ENCODE measurements around the gene PPP2R3A. TPM values are rescaled to one million over a fixed set of nuclear protein-coding genes. Genes with fewer than 3 reads are reported as not detected.

The PPP2R3A gene
- total and polyA plus RNA-seq, 2 experiments from 2014 or later = 18.3 to 43.9 TPM

- Histone ChIP-seq H3K27ac (no peak overlapping the region), H3K4me1 (ENCODE audit: low read depth) (peaks cover 41% of the 10 kb centered on the region), H3K9me3 (ENCODE audit: low read depth) (no peaks in the 10 kb centered on the region), H3K4me3 (no peak overlapping the region), H3K36me3 (no peaks in the 10 kb centered on the region), H3K27me3 (no peaks in the 10 kb centered on the region)
- peak in 1 of 2 donors; percentile 13 for DNase-seq (ENCODE audit: low read depth in 1 of 2, low spot score in 1 of 2)
- TF ChIP-seq, protein P1, sequence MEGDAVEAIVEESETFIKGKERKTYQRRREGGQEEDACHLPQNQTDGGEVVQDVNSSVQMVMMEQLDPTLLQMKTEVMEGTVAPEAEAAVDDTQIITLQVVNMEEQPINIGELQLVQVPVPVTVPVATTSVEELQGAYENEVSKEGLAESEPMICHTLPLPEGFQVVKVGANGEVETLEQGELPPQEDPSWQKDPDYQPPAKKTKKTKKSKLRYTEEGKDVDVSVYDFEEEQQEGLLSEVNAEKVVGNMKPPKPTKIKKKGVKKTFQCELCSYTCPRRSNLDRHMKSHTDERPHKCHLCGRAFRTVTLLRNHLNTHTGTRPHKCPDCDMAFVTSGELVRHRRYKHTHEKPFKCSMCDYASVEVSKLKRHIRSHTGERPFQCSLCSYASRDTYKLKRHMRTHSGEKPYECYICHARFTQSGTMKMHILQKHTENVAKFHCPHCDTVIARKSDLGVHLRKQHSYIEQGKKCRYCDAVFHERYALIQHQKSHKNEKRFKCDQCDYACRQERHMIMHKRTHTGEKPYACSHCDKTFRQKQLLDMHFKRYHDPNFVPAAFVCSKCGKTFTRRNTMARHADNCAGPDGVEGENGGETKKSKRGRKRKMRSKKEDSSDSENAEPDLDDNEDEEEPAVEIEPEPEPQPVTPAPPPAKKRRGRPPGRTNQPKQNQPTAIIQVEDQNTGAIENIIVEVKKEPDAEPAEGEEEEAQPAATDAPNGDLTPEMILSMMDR (IDR thresholded peaks at IDR 0.05; ENCODE audit: low read depth, low read length) = no peak
Measured at GRCh38 chr3:135970506-135971116, 5.1 kb downstream of the PPP2R3A start.

DNA sequence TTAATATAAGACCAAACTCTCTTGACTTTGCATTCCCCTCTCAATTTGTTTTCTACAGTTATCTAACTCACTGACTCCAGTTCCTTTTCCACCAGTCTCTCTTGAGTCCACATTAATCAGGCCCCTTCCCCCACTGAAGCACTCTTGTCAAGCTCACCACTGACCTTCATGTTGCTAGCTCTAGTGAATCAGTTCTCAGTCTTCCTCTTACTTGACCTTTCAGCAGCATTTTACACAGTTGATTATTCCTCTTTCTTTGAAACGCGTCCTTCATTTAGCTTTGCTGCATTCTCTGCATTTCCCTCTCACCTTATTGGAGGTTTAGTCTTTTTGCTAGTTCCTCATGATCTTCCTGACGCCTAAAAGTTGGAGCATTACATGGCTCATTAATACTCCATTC lies 8.3 kb downstream of the PPP2R3A start:
- Histone ChIP-seq H3K27ac (peak overlapping the region; percentile 87), H3K9me3 (ENCODE audit: low read depth) (no peaks in the 10 kb centered on the region), H3K36me3 (no peaks in the 10 kb centered on the region), H3K4me3 (no peak overlapping the region), H3K4me1 (ENCODE audit: low read depth) (peaks cover 25% of the 10 kb centered on the region), H3K27me3 (no peaks in the 10 kb centered on the region)
- peak in 1 of 2 donors; percentile 64 for DNase-seq (ENCODE audit: low read depth in 1 of 2, low spot score in 1 of 2)
- TF ChIP-seq, protein P1 (IDR thresholded peaks at IDR 0.05; ENCODE audit: low read depth, low read length) = no peak

DNA sequence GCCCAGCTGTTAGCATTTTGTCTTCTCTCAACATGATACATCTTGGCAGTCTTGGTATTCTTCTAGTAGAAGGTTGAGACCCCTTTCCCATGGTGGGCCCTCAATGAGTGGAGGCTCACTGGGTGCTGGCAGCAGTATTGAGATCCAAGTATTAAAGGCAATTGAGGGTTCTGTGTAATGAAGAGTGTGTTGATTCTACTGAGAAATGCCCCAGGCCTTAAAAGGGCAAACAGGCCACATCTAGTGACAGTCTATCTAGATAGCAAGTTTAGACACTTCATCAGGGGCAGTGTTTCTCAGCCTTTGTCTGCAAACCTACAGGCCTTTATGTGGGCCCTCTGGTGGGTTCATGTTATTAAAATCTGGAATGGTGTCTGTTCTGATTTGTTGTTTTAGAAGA lies 9.5 kb downstream of the PPP2R3A start:
- Histone ChIP-seq H3K9me3 (ENCODE audit: low read depth) (no peaks in the 10 kb centered on the region), H3K4me3 (no peak overlapping the region), H3K27ac (peak overlapping the region; percentile 87), H3K4me1 (ENCODE audit: low read depth) (peaks cover 25% of the 10 kb centered on the region), H3K27me3 (no peaks in the 10 kb centered on the region), H3K36me3 (no peaks in the 10 kb centered on the region)
- TF ChIP-seq, protein P1 (IDR thresholded peaks at IDR 0.05; ENCODE audit: low read depth, low read length) = no peak
- peak in 1 of 2 donors; percentile 21 for DNase-seq (ENCODE audit: low read depth in 1 of 2, low spot score in 1 of 2)

DNA sequence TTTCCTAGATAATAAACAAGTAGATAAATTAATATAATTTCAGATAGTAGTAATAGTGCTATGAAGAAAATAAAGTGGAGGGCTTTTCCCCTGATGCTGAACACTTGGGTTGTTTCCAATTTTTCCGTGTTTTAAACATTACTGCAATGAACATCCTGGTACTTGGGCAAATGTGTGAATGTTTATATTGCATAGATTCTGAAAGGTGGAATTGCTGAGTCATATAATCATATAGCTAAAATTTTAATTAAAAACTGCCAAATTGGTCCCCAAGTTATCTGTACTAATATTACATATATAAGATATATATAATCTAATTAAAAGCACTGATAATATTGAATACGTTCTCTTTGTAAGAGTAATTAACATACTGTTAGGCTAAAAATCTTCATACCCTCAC lies 10.0 kb downstream of the PPP2R3A start:
- DNase-seq (ENCODE audit: low read depth in 1 of 2, low spot score in 1 of 2) = no peak
- Histone ChIP-seq H3K27me3 (no peaks in the 10 kb centered on the region), H3K9me3 (ENCODE audit: low read depth) (no peaks in the 10 kb centered on the region), H3K36me3 (no peaks in the 10 kb centered on the region), H3K4me1 (ENCODE audit: low read depth) (peaks cover 25% of the 10 kb centered on the region), H3K27ac (peak overlapping the region; percentile 87), H3K4me3 (no peak overlapping the region)
- TF ChIP-seq, protein P1 (IDR thresholded peaks at IDR 0.05; ENCODE audit: low read depth, low read length) = no peak

DNA sequence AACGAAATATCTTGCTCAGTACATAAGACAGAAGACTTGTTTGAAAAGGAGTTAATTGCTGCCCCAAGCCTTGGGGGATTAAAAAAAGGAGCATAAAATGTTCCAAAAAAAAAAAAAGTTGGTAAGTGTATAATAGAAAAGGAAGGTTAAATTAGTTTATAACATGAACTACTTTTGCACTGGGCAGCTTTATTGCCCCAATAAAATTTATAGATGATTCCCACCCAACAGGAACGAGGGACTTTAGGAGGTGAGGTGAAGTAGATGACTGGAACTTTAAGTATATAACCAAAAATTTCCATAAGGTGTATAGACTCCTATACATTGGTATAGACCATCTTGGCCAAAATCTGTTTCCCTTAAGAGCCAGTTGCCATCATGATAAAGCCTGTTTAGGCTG lies 14.8 kb downstream of the PPP2R3A start:
- TF ChIP-seq, protein P1 (IDR thresholded peaks at IDR 0.05; ENCODE audit: low read depth, low read length) = no peak

More for the DNA sequence above, 14.8 kb downstream of the PPP2R3A start:
- peaks cover 3% of the 10 kb centered on the region for H3K4me1 ChIP-seq (ENCODE audit: low read depth)
- no peaks in the 10 kb centered on the region for H3K9me3 ChIP-seq (ENCODE audit: low read depth)
- H3K27me3 ChIP-seq = no peaks in the 10 kb centered on the region
- no peaks in the 10 kb centered on the region for H3K36me3 ChIP-seq
- H3K4me3 ChIP-seq = no peak overlapping the region
- DNase-seq (ENCODE audit: low read depth in 1 of 2, low spot score in 1 of 2) = no peak
- H3K27ac ChIP-seq = no peak overlapping the region
